Activated CD8-positive, alpha-beta memory T cell treated with anti-CD3 and anti-CD28 coated beads for 36 hours (primary cell): ENCODE results near the gene NUP98. TPM values are rescaled to one million over a fixed set of nuclear protein-coding genes. Genes with fewer than 3 reads are reported as not detected.

Experiments
- CTCF ChIA-PET: fragments of 350-600 bp; sonication (Branson Sonifier 250); formaldehyde crosslinking; loops from one replicate; lab custom pipeline; 2021; ENCODE audit warnings: antibody characterized with exemption; lab: Charles Lee
- POLR2A ChIA-PET: fragments of 350-600 bp; sonication (Branson Sonifier 250); formaldehyde crosslinking; loops from one replicate; lab custom pipeline; 2021; ENCODE audit warnings: antibody characterized with exemption; lab: Charles Lee
- total RNA-seq, 2 experiments: library from RNA; stranded (reverse); gene quantifications; one replicate each; pipeline ENCODE4 v1.2.3, GENCODE V29; 2021

Gene NUP98
- total RNA-seq: 100 to 1,000 TPM; 107 TPM

- CTCF ChIA-PET: interaction anchor here (0.9 to 3.8 kb wide), 4 partner anchors 9 to 42 kb away, joined by 4 to 37 read pairs (median 4); partner anchors contain the start of gene PGAP2
- POLR2A ChIA-PET: interaction anchor here (1.0 to 2.4 kb wide), 3 partner anchors 11 to 57 kb away, joined by 3 to 11 read pairs (median 4); partner anchors contain the start of gene RHOG
These were observed at the start of gene NUP98 for GRCh38 chr11:3797329-3798090. Gene NUP98 (minus strand): TSS chr11:3797554. CDS start chr11:3782117, 15,437 bp downstream.

GRCh38 chr11:3845670-3846069, 48.3 kb upstream of the NUP98 start:
- POLR2A ChIA-PET: no interaction called here

GRCh38 chr11:3845246-3845645, 47.9 kb upstream of the NUP98 start:
- CTCF ChIA-PET: interaction anchor here (1.5 to 7.2 kb wide), 2 partner anchors 9 to 227 kb away, joined by 9 to 74 read pairs; partner anchors contain the start of gene STIM1
- POLR2A ChIA-PET: no interaction called here

More at GRCh38 chr11:3845670-3846069, 48.3 kb upstream of the NUP98 start:
- CTCF ChIA-PET: interaction anchor here (0.5 to 7.2 kb wide), 3 partner anchors 9 to 227 kb away, joined by 4 to 74 read pairs (median 9); partner anchors contain the start of gene STIM1

- CTCF ChIA-PET: interaction anchor here (1.0 to 7.2 kb wide), 3 partner anchors 11 to 102 kb away, joined by 3 to 74 read pairs (median 3); partner anchors contain the start of gene STIM1
- POLR2A ChIA-PET: interaction anchor here (0.6 kb wide), 1 partner anchor 63 kb away, joined by 7 read pairs; no protein-coding TSS in a partner anchor
These were observed 46.0 kb upstream of the NUP98 start for GRCh38 chr11:3843326-3843725.

GRCh38 chr11:3841426-3842350, 44.3 kb upstream of the NUP98 start:
- CTCF ChIA-PET: interaction anchor here (0.6 to 7.2 kb wide), 16 partner anchors 8 to 345 kb away, joined by 3 to 74 read pairs (median 4); partner anchors contain the start of gene STIM1
- POLR2A ChIA-PET: interaction anchor here (0.6 to 2.7 kb wide), 13 partner anchors 8 to 253 kb away, joined by 3 to 63 read pairs (median 5); partner anchors contain the start of genes NUP98, RRM1 and STIM1

- CTCF ChIA-PET: interaction anchor here (0.5 to 7.2 kb wide), 17 partner anchors 9 to 346 kb away, joined by 3 to 74 read pairs (median 4); partner anchors contain the start of gene STIM1
- POLR2A ChIA-PET: interaction anchor here (0.6 to 2.7 kb wide), 15 partner anchors 9 to 254 kb away, joined by 3 to 63 read pairs (median 5); partner anchors contain the start of genes NUP98, RRM1 and STIM1
These were observed 43.6 kb upstream of the NUP98 start, which contains the start of gene RHOG for GRCh38 chr11:3840870-3841425. Gene RHOG (minus strand): TSS chr11:3840959. CDS start chr11:3828138, 12,821 bp downstream.

GRCh38 chr11:3840004-3840869, 42.9 kb upstream of the NUP98 start:
- ChIA-PET CTCF (interaction anchor here (0.5 to 7.2 kb wide), 12 partner anchors 9 to 233 kb away, joined by 3 to 74 read pairs (median 4); partner anchors contain the start of gene STIM1), POLR2A (interaction anchor here (0.8 to 2.7 kb wide), 9 partner anchors 10 to 218 kb away, joined by 3 to 63 read pairs (median 6); partner anchors contain the start of genes NUP98 and STIM1)

GRCh38 chr11:3838504-3838903, 41.1 kb upstream of the NUP98 start:
- POLR2A ChIA-PET: interaction anchor here (3.3 kb wide), 1 partner anchor 17 kb away, joined by 19 read pairs; the partner anchor contains the start of gene STIM1
- CTCF ChIA-PET: interaction anchor here (1.1 to 1.9 kb wide), 3 partner anchors 7 to 234 kb away, joined by 4 to 6 read pairs (median 5); no protein-coding TSS in a partner anchor

GRCh38 chr11:3837793-3838192, 40.4 kb upstream of the NUP98 start:
- ChIA-PET CTCF (interaction anchor here (1.1 to 3.2 kb wide), 4 partner anchors 13 to 235 kb away, joined by 5 to 14 read pairs (median 8); partner anchors contain the start of gene PGAP2), POLR2A (interaction anchor here (3.3 kb wide), 1 partner anchor 17 kb away, joined by 19 read pairs; the partner anchor contains the start of gene STIM1)

- ChIA-PET CTCF (interaction anchor here (0.6 to 3.2 kb wide), 6 partner anchors 12 to 236 kb away, joined by 3 to 15 read pairs (median 8); partner anchors contain the start of genes PGAP2 and STIM1), POLR2A (interaction anchor here (0.5 to 3.3 kb wide), 3 partner anchors 18 to 70 kb away, joined by 4 to 19 read pairs (median 4); partner anchors contain the start of gene STIM1)
These were observed 39.5 kb upstream of the NUP98 start for GRCh38 chr11:3836903-3837302.

GRCh38 chr11:3835751-3836150, 38.4 kb upstream of the NUP98 start:
- CTCF ChIA-PET: interaction anchor here (0.8 to 3.2 kb wide), 5 partner anchors 11 to 237 kb away, joined by 4 to 15 read pairs (median 10); partner anchors contain the start of genes PGAP2 and STIM1

GRCh38 chr11:3834664-3835461, 37.5 kb upstream of the NUP98 start:
- ChIA-PET CTCF (interaction anchor here (0.8 to 3.2 kb wide), 4 partner anchors 10 to 238 kb away, joined by 3 to 15 read pairs (median 10); partner anchors contain the start of gene STIM1), POLR2A (no interaction called here)

More at GRCh38 chr11:3835751-3836150, 38.4 kb upstream of the NUP98 start:
- POLR2A ChIA-PET: no interaction called here

- POLR2A ChIA-PET: no interaction called here
These were observed 37.0 kb upstream of the NUP98 start for GRCh38 chr11:3834349-3834663.

GRCh38 chr11:3833449-3833848, 36.1 kb upstream of the NUP98 start:
- CTCF ChIA-PET: interaction anchor here (0.9 to 3.2 kb wide), 4 partner anchors 8 to 239 kb away, joined by 3 to 13 read pairs (median 4); partner anchors contain the start of genes PGAP2 and RHOG
- POLR2A ChIA-PET: interaction anchor here (0.7 kb wide), 1 partner anchor 97 kb away, joined by 3 read pairs; no protein-coding TSS in a partner anchor

More at GRCh38 chr11:3834349-3834663, 37.0 kb upstream of the NUP98 start:
- CTCF ChIA-PET: interaction anchor here (0.9 to 2.6 kb wide), 4 partner anchors 9 to 238 kb away, joined by 3 to 15 read pairs (median 4); partner anchors contain the start of genes PGAP2 and STIM1

- ChIA-PET CTCF (interaction anchor here (1.2 to 3.2 kb wide), 3 partner anchors 9 to 24 kb away, joined by 3 to 13 read pairs (median 3); partner anchors contain the start of genes PGAP2 and RHOG), POLR2A (interaction anchor here (0.7 kb wide), 1 partner anchor 98 kb away, joined by 3 read pairs; no protein-coding TSS in a partner anchor)
These were observed 35.5 kb upstream of the NUP98 start for GRCh38 chr11:3832816-3833215.
